ENCODE results near the gene DDAH2.

Gene DDAH2

DNA sequence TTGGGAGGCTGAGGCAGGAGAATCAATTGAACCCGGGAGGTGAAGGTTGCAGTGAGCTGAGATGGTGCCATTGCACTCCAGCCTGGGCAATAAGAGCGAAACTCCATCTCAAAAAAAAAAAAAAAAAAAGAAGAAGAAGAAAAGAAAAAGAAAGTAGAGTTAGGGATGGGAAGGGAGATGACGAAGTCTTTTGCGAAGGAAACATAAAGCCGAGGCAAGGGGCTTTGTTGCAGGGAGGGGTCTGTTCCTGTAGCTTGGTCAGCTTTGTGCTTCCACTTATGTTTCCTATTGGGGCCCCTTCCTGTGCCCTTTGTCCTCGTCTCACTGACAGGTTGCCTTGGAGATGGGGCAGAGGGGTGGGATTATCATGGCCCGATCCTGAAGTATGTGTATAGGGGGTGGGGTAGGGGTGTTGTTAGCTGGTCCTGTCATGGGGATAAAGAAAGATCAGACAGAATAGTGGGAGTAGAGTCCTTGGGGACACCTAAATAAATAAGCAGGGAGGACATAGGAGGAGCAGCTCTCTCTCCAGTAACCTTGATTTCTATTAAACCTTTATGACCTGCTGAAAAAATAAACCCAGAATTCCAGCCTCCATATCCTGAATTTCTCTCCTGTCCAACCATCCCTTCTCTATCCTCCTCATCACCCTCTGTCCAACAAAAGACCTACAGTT, 8.4 kb upstream of the DDAH2 start:
- H3K4me3 ChIP-seq (ENCODE audit: low read depth, low read length) = peak overlapping the region; percentile 18
- DNase-seq (ENCODE audit: low read depth) = peak; percentile 53
- TF ChIP-seq, protein P1, sequence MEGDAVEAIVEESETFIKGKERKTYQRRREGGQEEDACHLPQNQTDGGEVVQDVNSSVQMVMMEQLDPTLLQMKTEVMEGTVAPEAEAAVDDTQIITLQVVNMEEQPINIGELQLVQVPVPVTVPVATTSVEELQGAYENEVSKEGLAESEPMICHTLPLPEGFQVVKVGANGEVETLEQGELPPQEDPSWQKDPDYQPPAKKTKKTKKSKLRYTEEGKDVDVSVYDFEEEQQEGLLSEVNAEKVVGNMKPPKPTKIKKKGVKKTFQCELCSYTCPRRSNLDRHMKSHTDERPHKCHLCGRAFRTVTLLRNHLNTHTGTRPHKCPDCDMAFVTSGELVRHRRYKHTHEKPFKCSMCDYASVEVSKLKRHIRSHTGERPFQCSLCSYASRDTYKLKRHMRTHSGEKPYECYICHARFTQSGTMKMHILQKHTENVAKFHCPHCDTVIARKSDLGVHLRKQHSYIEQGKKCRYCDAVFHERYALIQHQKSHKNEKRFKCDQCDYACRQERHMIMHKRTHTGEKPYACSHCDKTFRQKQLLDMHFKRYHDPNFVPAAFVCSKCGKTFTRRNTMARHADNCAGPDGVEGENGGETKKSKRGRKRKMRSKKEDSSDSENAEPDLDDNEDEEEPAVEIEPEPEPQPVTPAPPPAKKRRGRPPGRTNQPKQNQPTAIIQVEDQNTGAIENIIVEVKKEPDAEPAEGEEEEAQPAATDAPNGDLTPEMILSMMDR (conservative IDR thresholded peaks at IDR 0.05; ENCODE audit: low read depth, low read length) = no peak

DNA sequence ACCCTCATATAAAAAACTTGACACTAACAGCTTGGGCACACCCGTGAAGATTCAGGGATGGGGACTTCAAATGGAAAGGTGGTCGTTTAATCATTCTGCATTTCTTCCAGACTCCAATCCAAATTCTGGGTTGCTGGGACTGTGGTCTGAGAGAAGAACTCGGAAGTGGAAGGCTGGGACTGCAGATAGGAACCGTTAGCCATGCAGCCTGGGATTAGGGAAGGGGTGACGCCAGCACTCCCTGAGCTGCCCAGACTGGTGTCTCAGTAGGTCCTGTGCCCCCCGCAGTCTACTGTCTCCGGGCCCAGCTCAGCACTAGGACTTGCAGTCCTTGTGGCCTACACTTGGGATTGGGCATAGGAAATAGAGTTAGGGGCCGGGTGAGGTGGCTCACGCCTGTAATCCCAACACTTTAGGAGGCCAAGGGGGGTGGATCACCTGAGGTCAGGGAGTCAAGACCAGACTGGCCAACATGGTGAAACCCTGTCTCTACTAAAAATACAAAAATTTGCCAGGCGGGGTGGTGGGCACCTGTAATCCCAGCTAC, 7.7 kb upstream of the DDAH2 start:
- TF ChIP-seq, protein P1 (conservative IDR thresholded peaks at IDR 0.05; ENCODE audit: low read depth, low read length) = no peak
- no peak for DNase-seq (ENCODE audit: low read depth)

GRCh38 chr6:31736021-31736767, 7.1 kb upstream of the DDAH2 start, which contains the start of gene CLIC1:
CLIC1 (minus strand) TSS chr6:31736530; CDS start chr6:31736300, 230 bp downstream.
- TF ChIP-seq, protein P1 (conservative IDR thresholded peaks at IDR 0.05; ENCODE audit: low read depth, low read length) = no peak
- DNase-seq (ENCODE audit: low read depth) = peak; percentile 82
- peak within 1 kb of the TSS; percentile 91 for H3K4me3 ChIP-seq (ENCODE audit: low read depth, low read length)

More for the DNA sequence above, 7.7 kb upstream of the DDAH2 start:
- peak overlapping the region; percentile 91 for H3K4me3 ChIP-seq (ENCODE audit: low read depth, low read length)

GRCh38 chr6:31734821-31735406, 5.8 kb upstream of the DDAH2 start:
- TF ChIP-seq, protein P1 (conservative IDR thresholded peaks at IDR 0.05; ENCODE audit: low read depth, low read length) = no peak
- H3K4me3 ChIP-seq (ENCODE audit: low read depth, low read length) = peak overlapping the region; percentile 91
- peak; percentile 61 for DNase-seq (ENCODE audit: low read depth)

GRCh38 chr6:31734247-31734820, 5.2 kb upstream of the DDAH2 start:
- TF ChIP-seq, protein P1 (conservative IDR thresholded peaks at IDR 0.05; ENCODE audit: low read depth, low read length) = no peak
- peak overlapping the region; percentile 91 for H3K4me3 ChIP-seq (ENCODE audit: low read depth, low read length)
- no peak for DNase-seq (ENCODE audit: low read depth)

GRCh38 chr6:31733734-31734133, 4.6 kb upstream of the DDAH2 start:
- no peak for DNase-seq (ENCODE audit: low read depth)
- TF ChIP-seq, protein P1 (conservative IDR thresholded peaks at IDR 0.05; ENCODE audit: low read depth, low read length) = no peak
- peak overlapping the region; percentile 91 for H3K4me3 ChIP-seq (ENCODE audit: low read depth, low read length)

All from choroid plexus epithelial cell (primary cell).